Astrocyte (in vitro differentiated cells and primary cell): ENCODE data around the gene TRNAU1AP.

ENCODE experiments used
- CTCF ChIP-seq: IDR thresholded peaks from 2 replicates; pipeline ENCODE4 v1.5.1; 2011; ENCODE audit warnings: low read depth, mild to moderate bottlenecking, inconsistent platforms, low read length, moderate library complexity; ENCODE audit not compliant: insufficient read depth
- EZH2 ChIP-seq: IDR thresholded peaks from 2 replicates; pipeline ENCODE4 v1.6.1; 2012; ENCODE audit warnings: mild to moderate bottlenecking, low read length, inconsistent platforms; ENCODE audit not compliant: insufficient read depth

- no peak for TF ChIP-seq CTCF
- no peak for TF ChIP-seq EZH2
Measured at GRCh38 chr1:28566931-28567330, 14.0 kb downstream of the TRNAU1AP start.
